HEK293T (cell line): ENCODE measurements around the gene ERO1B.

ENCODE experiments used
- CTCF ChIA-PET: fragments of 350-600 bp; formaldehyde crosslinking; extraction: SDS; loops from one replicate; lab custom pipeline; 2021; ENCODE audit warnings: antibody characterized with exemption, inconsistent platforms; lab: Yijun Ruan, JAX
- POLR2A ChIA-PET: fragments of 350-600 bp; formaldehyde crosslinking; extraction: SDS; loops from one replicate; lab custom pipeline; 2020; ENCODE audit warnings: antibody characterized with exemption, inconsistent platforms; lab: Yijun Ruan, JAX
- DNase-seq: peaks from one replicate; pipeline ENCODE4 v3.0.0; 2012; ENCODE audit warnings: mixed read lengths; ENCODE audit errors: extremely low spot score
- ARNT ChIP-seq: fragments of 450-650 bp; IDR thresholded peaks from 2 replicates; pipeline ENCODE4 v1.6.1; 2017; ENCODE audit warnings: mild to moderate bottlenecking
- BHLHE40 ChIP-seq: fragments of 450-650 bp; IDR thresholded peaks from 2 replicates; pipeline ENCODE4 v1.6.1; 2016; ENCODE audit warnings: mild to moderate bottlenecking, moderate library complexity, borderline replicate concordance
- CTBP1 ChIP-seq: fragments of 450-650 bp; IDR thresholded peaks from 2 replicates; pipeline ENCODE4 v1.6.1; 2016; ENCODE audit warnings: borderline replicate concordance
- ELF4 ChIP-seq: fragments of 450-650 bp; IDR thresholded peaks from 2 replicates; pipeline ENCODE4 v1.6.1; 2017; ENCODE audit warnings: antibody characterized with exemption
- FOXA1 ChIP-seq: fragments of 450-650 bp; IDR thresholded peaks from 2 replicates; pipeline ENCODE4 v1.6.1; 2016; ENCODE audit warnings: mild to moderate bottlenecking
- FOXK2 ChIP-seq: fragments of 450-650 bp; IDR thresholded peaks from 2 replicates; pipeline ENCODE4 v1.6.1; 2016; ENCODE audit warnings: mild to moderate bottlenecking
- FOXM1 ChIP-seq: fragments of 450-650 bp; IDR thresholded peaks from 2 replicates; pipeline ENCODE4 v1.6.1; 2017; ENCODE audit warnings: mild to moderate bottlenecking, borderline replicate concordance
- HDGF ChIP-seq: fragments of 450-650 bp; IDR thresholded peaks from 2 replicates; pipeline ENCODE4 v1.6.1; 2017; ENCODE audit warnings: antibody characterized with exemption, borderline replicate concordance
- L3MBTL2 ChIP-seq: fragments of 450-650 bp; conservative IDR thresholded peaks from 2 replicates; pipeline ENCODE4 v1.6.1; 2016; ENCODE audit warnings: mild to moderate bottlenecking
- LEF1 ChIP-seq: fragments of 450-650 bp; IDR thresholded peaks from 2 replicates; pipeline ENCODE4 v1.6.1; 2017; ENCODE audit warnings: mild to moderate bottlenecking, borderline replicate concordance
- NFRKB ChIP-seq: fragments of 450-650 bp; IDR thresholded peaks from 2 replicates; pipeline ENCODE4 v1.6.1; 2016; ENCODE audit warnings: mild to moderate bottlenecking, moderate library complexity
- SP1 ChIP-seq: fragments of 450-650 bp; IDR thresholded peaks from 2 replicates; pipeline ENCODE4 v1.6.1; 2017
- SUZ12 ChIP-seq: fragments of 450-650 bp; IDR thresholded peaks from 2 replicates; pipeline ENCODE4 v1.6.1; 2016; ENCODE audit warnings: mild to moderate bottlenecking
- TARDBP ChIP-seq: fragments of 450-650 bp; IDR thresholded peaks from 2 replicates; pipeline ENCODE4 v1.6.1; 2016
- ZNF384 ChIP-seq: fragments of 450-650 bp; IDR thresholded peaks from 2 replicates; pipeline ENCODE4 v1.6.1; 2016
- TF ChIP-seq, protein P1 (sequence below): fragments of 450-650 bp; IDR thresholded peaks from 2 replicates; pipeline ENCODE4 v1.6.1; 2016

Gene ERO1B

DNA sequence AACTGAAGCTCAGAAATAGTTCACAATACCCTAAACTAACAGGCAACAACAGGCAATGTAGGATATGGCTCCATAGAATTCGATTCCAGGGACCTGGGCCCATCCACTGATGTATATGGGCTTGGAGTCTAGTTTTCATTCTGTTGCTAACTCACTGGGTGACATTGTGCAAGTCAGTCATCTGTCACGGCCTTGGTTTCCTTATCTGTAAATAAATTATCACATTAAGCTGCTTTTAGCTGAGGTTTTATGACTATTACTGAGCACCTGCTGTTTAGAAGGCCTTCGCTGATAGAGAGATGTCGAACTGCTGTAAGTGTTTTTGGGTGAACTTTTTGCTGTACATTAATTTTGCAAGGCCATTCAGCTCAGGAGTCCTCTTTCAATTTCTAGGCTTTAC is 22.9 kb upstream of the ERO1B start:
- DNase-seq: no peak
- peak; percentile 10; the same call in 1 of the 2 replicates for TF ChIP-seq CTBP1
- TF ChIP-seq TARDBP: no peak
- TF ChIP-seq, protein P1, sequence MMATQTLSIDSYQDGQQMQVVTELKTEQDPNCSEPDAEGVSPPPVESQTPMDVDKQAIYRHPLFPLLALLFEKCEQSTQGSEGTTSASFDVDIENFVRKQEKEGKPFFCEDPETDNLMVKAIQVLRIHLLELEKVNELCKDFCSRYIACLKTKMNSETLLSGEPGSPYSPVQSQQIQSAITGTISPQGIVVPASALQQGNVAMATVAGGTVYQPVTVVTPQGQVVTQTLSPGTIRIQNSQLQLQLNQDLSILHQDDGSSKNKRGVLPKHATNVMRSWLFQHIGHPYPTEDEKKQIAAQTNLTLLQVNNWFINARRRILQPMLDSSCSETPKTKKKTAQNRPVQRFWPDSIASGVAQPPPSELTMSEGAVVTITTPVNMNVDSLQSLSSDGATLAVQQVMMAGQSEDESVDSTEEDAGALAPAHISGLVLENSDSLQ: peak; percentile 93
- CTCF ChIA-PET: interaction anchor here (0.9 kb wide), 1 partner anchor 186 kb away, joined by 3 read pairs; no protein-coding TSS in a partner anchor
- POLR2A ChIA-PET: interaction anchor here (0.8 to 2.3 kb wide), 3 partner anchors 12 to 23 kb away, joined by 3 to 8 read pairs (median 4); partner anchors contain the start of gene ERO1B

DNA sequence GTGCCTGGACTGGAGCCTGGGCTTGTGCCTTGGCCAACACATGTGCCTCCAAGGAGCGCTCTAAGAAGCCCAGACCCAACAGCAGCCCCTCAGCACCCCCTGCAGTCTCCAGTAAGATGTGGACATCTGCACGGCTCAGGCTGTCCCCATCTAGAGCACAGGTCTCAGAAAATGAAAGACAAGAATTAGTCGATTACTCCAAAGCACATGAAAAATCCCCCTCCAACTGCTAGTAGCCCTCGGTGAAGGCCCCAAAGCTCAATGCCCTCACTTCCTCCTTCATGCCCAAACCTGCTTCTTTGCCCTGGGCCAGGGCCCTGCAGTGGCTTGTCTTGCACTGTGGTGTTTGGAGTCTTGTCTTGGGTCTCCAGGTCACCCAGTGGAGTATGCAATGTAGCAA is 21.9 kb upstream of the ERO1B start:
- ChIA-PET CTCF (interaction anchor here (0.6 to 0.7 kb wide), 2 partner anchors 93 to 197 kb away, joined by 3 read pairs; no protein-coding TSS in a partner anchor), POLR2A (interaction anchor here (1.7 to 2.3 kb wide), 2 partner anchors 17 to 22 kb away, joined by 4 to 8 read pairs; partner anchors contain the start of gene ERO1B)
- TF ChIP-seq SUZ12 (no peak), BHLHE40 (no peak)
- DNase-seq: no peak

DNA sequence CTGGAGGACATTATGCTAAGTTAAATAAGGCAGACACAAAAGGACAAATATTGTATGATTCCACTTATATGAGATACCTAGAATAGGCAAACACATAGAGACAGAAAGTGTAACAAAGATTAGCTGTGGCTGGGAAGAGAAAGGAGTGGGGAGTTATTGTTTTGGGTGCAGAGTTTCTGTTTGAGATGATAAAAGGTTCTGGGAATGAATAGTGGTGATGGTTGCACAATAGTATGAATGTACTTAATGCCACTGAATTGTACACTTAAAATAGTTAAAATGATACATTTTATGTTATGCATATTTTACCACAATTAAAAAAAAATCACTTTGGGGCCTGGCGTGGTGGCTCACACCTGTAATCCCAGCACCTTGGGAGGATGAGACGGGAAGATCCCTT is 21.2 kb upstream of the ERO1B start:
- POLR2A ChIA-PET: no interaction called here
- no peak for TF ChIP-seq ZNF384
- no peak for TF ChIP-seq TARDBP
- TF ChIP-seq SP1: no peak
- TF ChIP-seq FOXA1: no peak
- TF ChIP-seq CTBP1: no peak
- no peak for TF ChIP-seq ELF4
- DNase-seq: no peak
- CTCF ChIA-PET: no interaction called here

DNA sequence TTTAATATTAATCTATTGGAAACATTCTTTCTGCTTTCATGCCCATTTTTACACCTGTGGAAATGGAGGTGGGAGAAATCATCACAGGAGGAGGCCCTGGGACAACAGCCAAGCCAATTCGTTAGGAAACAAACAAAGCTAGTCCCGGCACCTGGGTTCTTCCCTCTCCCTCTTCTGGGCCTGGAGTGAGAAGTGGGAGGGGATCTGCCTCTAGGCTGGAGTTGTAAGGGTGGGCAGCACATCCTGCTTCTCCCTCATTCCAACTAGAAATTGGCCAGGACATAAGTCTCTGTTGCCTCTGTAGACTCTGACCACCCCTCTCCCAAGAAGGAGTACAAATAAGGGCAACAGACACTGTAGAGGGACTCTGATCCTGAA is 20.2 kb upstream of the ERO1B start:
- TF ChIP-seq L3MBTL2 (no peak), LEF1 (no peak), NFRKB (no peak), CTBP1 (no peak), ZNF384 (no peak), FOXM1 (no peak)
- DNase-seq: no peak
- CTCF ChIA-PET: no interaction called here
- POLR2A ChIA-PET: interaction anchor here (0.7 kb wide), 1 partner anchor 21 kb away, joined by 3 read pairs; no protein-coding TSS in a partner anchor

DNA sequence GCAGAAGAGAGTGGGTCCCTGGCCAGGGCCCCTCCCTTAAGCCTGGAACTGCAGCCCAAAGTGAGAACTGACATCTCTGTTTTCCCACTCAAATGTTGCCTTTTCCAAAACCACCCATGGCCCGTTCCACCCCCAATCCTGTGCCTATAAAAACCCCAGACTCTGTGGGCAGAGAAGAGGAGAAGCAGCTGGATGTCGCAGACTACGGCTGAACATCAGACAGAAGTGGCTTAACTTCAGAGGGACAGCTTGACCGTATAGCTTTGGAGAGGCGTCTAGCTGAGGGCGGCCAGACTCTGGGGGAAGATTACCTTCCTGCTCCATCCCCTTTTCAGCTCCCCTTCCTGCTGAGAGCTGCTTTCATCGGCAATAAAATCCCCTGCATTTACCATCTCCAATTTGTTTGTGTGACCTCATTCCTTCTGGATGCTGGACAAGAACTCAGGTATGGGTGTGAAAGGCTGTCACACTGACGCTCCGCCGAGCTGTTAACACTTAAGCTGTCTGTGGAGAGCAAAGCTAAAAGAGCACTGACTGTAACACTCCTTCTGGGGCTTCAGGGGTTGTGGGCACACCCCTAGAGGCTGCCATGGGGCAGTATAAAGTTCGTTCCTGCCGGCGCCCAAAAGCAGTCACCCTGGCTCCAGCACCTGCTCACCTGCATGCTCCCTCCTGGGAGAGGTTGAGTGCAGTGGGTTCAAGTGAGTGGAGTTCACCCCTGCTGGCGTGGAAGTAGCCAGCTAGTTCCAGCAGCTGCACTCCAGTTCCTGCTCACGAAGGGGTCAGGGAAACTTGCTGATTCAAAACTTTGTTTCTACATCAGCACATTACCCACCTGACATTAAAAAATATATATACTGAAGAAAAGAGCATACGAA is 19.6 kb upstream of the ERO1B start:
- ChIA-PET POLR2A (interaction anchor here (0.7 to 1.5 kb wide), 2 partner anchors 20 kb away, joined by 3 to 4 read pairs; partner anchors contain the start of gene ERO1B), CTCF (interaction anchor here (0.6 kb wide), 1 partner anchor 8 kb away, joined by 3 read pairs; no protein-coding TSS in a partner anchor)
- no peak for DNase-seq

DNA sequence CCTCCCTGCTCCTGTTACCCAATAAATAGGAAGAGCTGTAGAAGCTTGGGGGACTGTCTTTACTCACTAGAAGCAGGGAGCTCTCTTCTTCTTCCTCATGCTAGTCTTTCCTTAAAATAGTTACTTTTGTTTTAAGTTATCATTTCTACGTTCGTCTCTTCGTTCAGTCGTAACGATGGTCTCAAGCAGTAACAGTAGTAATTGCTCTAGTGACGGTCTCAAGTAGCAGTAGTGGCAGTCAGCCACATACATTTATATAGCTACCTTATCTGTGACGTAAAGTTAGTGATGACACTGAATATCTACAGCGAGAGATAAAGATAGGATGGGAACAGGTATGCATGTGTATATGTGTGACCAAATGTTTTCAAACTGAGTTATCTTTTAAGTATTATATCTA is 15.4 kb upstream of the ERO1B start:
- TF ChIP-seq ZNF384 (no peak), SUZ12 (no peak), NFRKB (no peak), SP1 (no peak), CTBP1 (no peak), BHLHE40 (no peak), LEF1 (no peak), FOXM1 (no peak), HDGF (no peak), FOXK2 (no peak), ELF4 (no peak), FOXA1 (no peak)
- CTCF ChIA-PET: interaction anchor here (1.2 kb wide), 1 partner anchor 9 kb away, joined by 4 read pairs; no protein-coding TSS in a partner anchor
- POLR2A ChIA-PET: interaction anchor here (0.9 kb wide), 1 partner anchor 9 kb away, joined by 3 read pairs; no protein-coding TSS in a partner anchor
- no peak for DNase-seq

More for the DNA sequence above, 19.6 kb upstream of the ERO1B start:
- TF ChIP-seq LEF1 (no peak), ELF4 (no peak), NFRKB (no peak), CTBP1 (no peak), TARDBP (no peak)
- TF ChIP-seq, protein P1: no peak

DNA sequence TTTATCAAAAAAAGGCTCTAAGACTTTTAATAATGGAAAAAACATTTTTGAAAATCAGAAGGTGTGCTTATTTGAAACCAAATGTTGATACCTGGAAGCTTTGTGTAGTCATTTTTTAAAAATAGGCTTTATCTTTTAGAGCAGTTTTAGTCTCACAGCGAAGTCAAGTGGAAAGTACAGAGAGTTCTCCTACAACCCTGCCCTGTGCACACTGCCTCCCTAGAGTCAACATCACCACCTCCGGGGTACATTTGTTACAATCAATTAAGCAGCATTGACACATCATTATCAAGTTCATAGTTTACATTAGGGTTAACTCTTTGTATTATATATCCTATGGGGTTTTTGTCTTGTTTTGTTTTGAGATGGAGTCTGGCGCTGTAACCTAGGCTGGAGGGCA is 10.7 kb upstream of the ERO1B start:
- CTCF ChIA-PET: interaction anchor here (0.8 kb wide), 1 partner anchor 9 kb away, joined by 3 read pairs; no protein-coding TSS in a partner anchor
- DNase-seq: no peak
- TF ChIP-seq FOXA1 (no peak), ARNT (no peak), SUZ12 (no peak), NFRKB (no peak), LEF1 (no peak), SP1 (no peak), ELF4 (no peak), HDGF (no peak), FOXK2 (no peak), L3MBTL2 (no peak), TARDBP (no peak), CTBP1 (no peak), BHLHE40 (no peak), FOXM1 (no peak), ZNF384 (no peak)
- TF ChIP-seq, protein P1: no peak
- POLR2A ChIA-PET: interaction anchor here (0.8 kb wide), 1 partner anchor 12 kb away, joined by 3 read pairs; no protein-coding TSS in a partner anchor
